Fibroblast of lung (primary cell): ENCODE results near the gene ORC3. TPM values are rescaled to one million over a fixed set of nuclear protein-coding genes. Genes with fewer than 3 reads are reported as not detected.

Experiments used
- DNase-seq, 2 donors: peaks; one replicate each; pipeline versions ENCODE4 v3.0.0 to v3.0.0-alpha.2; 2010; ENCODE audit warnings: low read depth in 2 of 2
- H2AFZ ChIP-seq: 2 replicates; pipeline ENCODE4 v1.5.1; 2012; ENCODE audit warnings: low read length, control low read depth, inconsistent platforms
- H3K27ac ChIP-seq: 2 replicates; pipeline ENCODE4 v1.5.1; 2011; ENCODE audit warnings: low read length, control low read depth; ENCODE audit not compliant: insufficient read depth
- H3K27me3 ChIP-seq: 2 replicates; pipeline ENCODE4 v1.5.1; 2011; ENCODE audit warnings: mild to moderate bottlenecking, low read length; ENCODE audit not compliant: control insufficient read depth, insufficient read depth
- H3K36me3 ChIP-seq: 2 replicates; pipeline ENCODE4 v1.5.1; 2011; ENCODE audit warnings: low read length; ENCODE audit not compliant: control insufficient read depth, insufficient read depth
- H3K4me1 ChIP-seq: 2 replicates; pipeline ENCODE4 v1.5.1; 2011; ENCODE audit warnings: low read length; ENCODE audit not compliant: control insufficient read depth, insufficient read depth; ENCODE audit errors: extremely low read depth
- H3K4me2 ChIP-seq: 2 replicates; pipeline ENCODE4 v1.5.1; 2011; ENCODE audit warnings: low read length, control low read depth; ENCODE audit not compliant: insufficient read depth; ENCODE audit errors: extremely low read depth
- H3K4me3 ChIP-seq, 4 experiments: fragments of 200-600 bp in 1 of 4; sonication (generic) in 1 of 4; replicated peaks in 1 of 4; 2 replicates each; pipeline ENCODE4 v1.5.1; 2011 to 2016; ENCODE audit warnings: low read length in 4 of 4, low read depth in 3 of 4, mild to moderate bottlenecking in 3 of 4, control low read depth in 2 of 4, inconsistent platforms in 1 of 4, mixed read lengths in 1 of 4; ENCODE audit not compliant: insufficient read depth in 1 of 4; ENCODE audit errors: control extremely low read depth in 1 of 4
- H3K79me2 ChIP-seq: 2 replicates; pipeline ENCODE4 v1.5.1; 2012; ENCODE audit warnings: mild to moderate bottlenecking, low read length, inconsistent platforms; ENCODE audit not compliant: control insufficient read depth, insufficient read depth
- H3K9ac ChIP-seq: 2 replicates; pipeline ENCODE4 v1.5.1; 2011; ENCODE audit warnings: mild to moderate bottlenecking, low read length, control low read depth; ENCODE audit not compliant: insufficient read depth
- H3K9me3 ChIP-seq: 2 replicates; pipeline ENCODE4 v1.5.1; 2012; ENCODE audit warnings: low read depth, low read length; ENCODE audit not compliant: control insufficient read depth, insufficient read depth
- H4K20me1 ChIP-seq: 2 replicates; pipeline ENCODE4 v1.5.1; 2011; ENCODE audit warnings: low read length; ENCODE audit not compliant: control insufficient read depth, insufficient read depth; ENCODE audit errors: extremely low read depth
- CTCF ChIP-seq, 2 donors: IDR thresholded peaks in 1 of 2; conservative IDR thresholded peaks in 1 of 2; 1 replicate in 1 of 2; 2 replicates in 1 of 2; pipeline ENCODE4 v1.5.1; 2011 to 2012; ENCODE audit warnings: low read length in 2 of 2, control low read depth in 1 of 2, inconsistent platforms in 1 of 2, low read depth in 1 of 2, mild to moderate bottlenecking in 1 of 2
- EZH2 ChIP-seq: IDR thresholded peaks from 2 replicates; pipeline ENCODE4 v1.5.1; 2012; ENCODE audit warnings: low read length, control low read depth, mild to moderate bottlenecking; ENCODE audit errors: missing control alignments
- polyA plus RNA-seq, 2 donors: library from polyadenylated mRNA; depleted of rRNA in 1 of 2; stranded (reverse) in 1 of 2; unstranded in 1 of 2; fragments of >200 nt; gene quantifications; 2 replicates each; pipeline ENCODE4 v1.2.1, GENCODE V29; 2011 to 2012; ENCODE audit warnings: missing spikeins in 1 of 2
- total RNA-seq: library from RNA; depleted of rRNA; stranded (reverse); fragments of >200 nt; gene quantifications from 2 replicates; pipeline ENCODE4 v1.2.1, GENCODE V29; 2014

The ORC3 gene
- total and polyA plus RNA-seq, 2 donors (not counting 1 experiment from before 2014, with no cell fraction given), result 23.8 to 37.9 TPM

GRCh38 chr6:87617405-87617804, 27.5 kb downstream of the ORC3 start:
- no peak for DNase-seq
- no peaks in the 10 kb centered on the region for H3K27me3 ChIP-seq
- no peak overlapping the region for H3K27ac ChIP-seq
- no peak overlapping the region for H3K4me3 ChIP-seq
- no peak for TF ChIP-seq CTCF (conservative IDR thresholded peaks at IDR 0.05 in 1 of 2, IDR thresholded peaks at IDR 0.05 in 1 of 2; ENCODE audit: low read depth in 1 of 2, low read length in 2 of 2)
- TF ChIP-seq EZH2, result no peak
- H2AFZ ChIP-seq, result no peak overlapping the region
- no peak overlapping the region for H3K4me2 ChIP-seq
- no peaks in the 10 kb centered on the region for H3K9me3 ChIP-seq
- H3K79me2 ChIP-seq, result no peaks in the 10 kb centered on the region
- H3K36me3 ChIP-seq, result no peaks in the 10 kb centered on the region
- H3K9ac ChIP-seq, result no peak overlapping the region
- H3K4me1 ChIP-seq, result no peaks in the 10 kb centered on the region
- H4K20me1 ChIP-seq, result no peaks in the 10 kb centered on the region

GRCh38 chr6:87618531-87618930, 28.6 kb downstream of the ORC3 start:
- H3K27me3 ChIP-seq, result no peaks in the 10 kb centered on the region
- no peak overlapping the region for H2AFZ ChIP-seq
- H3K4me2 ChIP-seq, result no peak overlapping the region
- no peaks in the 10 kb centered on the region for H3K79me2 ChIP-seq
- H3K9me3 ChIP-seq, result no peaks in the 10 kb centered on the region
- H3K9ac ChIP-seq, result no peak overlapping the region
- no peak overlapping the region for H3K27ac ChIP-seq
- no peak overlapping the region for H3K4me3 ChIP-seq
- TF ChIP-seq CTCF (conservative IDR thresholded peaks at IDR 0.05 in 1 of 2, IDR thresholded peaks at IDR 0.05 in 1 of 2; ENCODE audit: low read depth in 1 of 2, low read length in 2 of 2), result no peak
- TF ChIP-seq EZH2, result no peak
- no peak for DNase-seq
- H3K4me1 ChIP-seq, result no peaks in the 10 kb centered on the region
- H3K36me3 ChIP-seq, result no peaks in the 10 kb centered on the region
- no peaks in the 10 kb centered on the region for H4K20me1 ChIP-seq

GRCh38 chr6:87623248-87623647, 33.3 kb downstream of the ORC3 start:
- H3K79me2 ChIP-seq, result no peaks in the 10 kb centered on the region
- no peaks in the 10 kb centered on the region for H4K20me1 ChIP-seq
- no peaks in the 10 kb centered on the region for H3K9me3 ChIP-seq
- H3K9ac ChIP-seq, result no peak overlapping the region
- no peak overlapping the region for H3K4me3 ChIP-seq
- no peak overlapping the region for H3K27ac ChIP-seq
- no peaks in the 10 kb centered on the region for H3K36me3 ChIP-seq
- H3K27me3 ChIP-seq, result no peaks in the 10 kb centered on the region
- H3K4me1 ChIP-seq, result no peaks in the 10 kb centered on the region
- H3K4me2 ChIP-seq, result no peak overlapping the region
- peak in 1 of 2 donors; percentile 61 for DNase-seq
- no peak for TF ChIP-seq CTCF (conservative IDR thresholded peaks at IDR 0.05 in 1 of 2, IDR thresholded peaks at IDR 0.05 in 1 of 2; ENCODE audit: low read depth in 1 of 2, low read length in 2 of 2)
- TF ChIP-seq EZH2, result no peak
- H2AFZ ChIP-seq, result no peak overlapping the region
